SK-N-SH treated with all-trans-retinoic acid at 6 μM for 48 hours (cell line): ENCODE results near the gene FAM135A.

Experiments used
- BACH2 ChIP-seq: fragments of 250-450 bp; sonication (Bioruptor Pico); IDR thresholded peaks from 2 replicates; pipeline ENCODE4 v1.9.0; 2021; ENCODE audit warnings: mild to moderate bottlenecking, borderline replicate concordance
- RARB ChIP-seq: fragments of 250-450 bp; sonication (Bioruptor Pico); IDR thresholded peaks from 2 replicates; pipeline ENCODE4 v1.8.0; 2021; ENCODE audit warnings: mild to moderate bottlenecking, moderate library complexity
- SNAI2 ChIP-seq: fragments of 250-450 bp; sonication (Bioruptor Pico); IDR thresholded peaks from 2 replicates; pipeline ENCODE4 v1.5.0; 2020; ENCODE audit warnings: mild to moderate bottlenecking, moderate library complexity
- TCF4 ChIP-seq: fragments of 250-450 bp; sonication (Bioruptor Pico); IDR thresholded peaks from 2 replicates; pipeline ENCODE4 v1.8.0; 2021; ENCODE audit warnings: mild to moderate bottlenecking, moderate library complexity, borderline replicate concordance
- ZFP30 ChIP-seq: fragments of 450-650 bp; formaldehyde crosslinking; IDR thresholded peaks from 2 replicates; pipeline ENCODE4 v1.5.0; 2022; ENCODE audit warnings: mild to moderate bottlenecking, moderate library complexity
- TF ChIP-seq, protein P1 (sequence below): fragments of 250-450 bp; sonication (Bioruptor Pico); IDR thresholded peaks from 2 replicates; pipeline ENCODE4 v1.8.0; 2020; ENCODE audit warnings: mild to moderate bottlenecking, moderate library complexity, borderline replicate concordance

DNA sequence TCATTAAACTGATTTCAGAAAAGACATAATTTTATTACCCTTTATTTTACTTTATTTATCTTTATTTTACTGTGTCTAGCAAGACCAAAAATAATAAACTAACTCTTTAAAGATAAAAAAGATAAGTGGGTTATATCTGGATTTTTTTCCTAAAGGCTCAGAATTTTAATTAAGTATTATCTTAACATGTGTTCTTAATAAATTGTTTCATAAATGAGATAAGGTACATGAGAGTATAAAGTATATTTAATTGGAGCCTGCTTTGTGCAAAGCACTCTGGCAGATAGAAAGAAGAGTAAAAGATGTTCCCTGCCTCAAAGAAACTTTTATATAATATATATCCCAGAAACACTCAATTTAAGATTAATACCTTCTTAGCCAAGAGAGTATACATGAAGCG is 8.7 kb upstream of the FAM135A start:
- TF ChIP-seq, protein P1, sequence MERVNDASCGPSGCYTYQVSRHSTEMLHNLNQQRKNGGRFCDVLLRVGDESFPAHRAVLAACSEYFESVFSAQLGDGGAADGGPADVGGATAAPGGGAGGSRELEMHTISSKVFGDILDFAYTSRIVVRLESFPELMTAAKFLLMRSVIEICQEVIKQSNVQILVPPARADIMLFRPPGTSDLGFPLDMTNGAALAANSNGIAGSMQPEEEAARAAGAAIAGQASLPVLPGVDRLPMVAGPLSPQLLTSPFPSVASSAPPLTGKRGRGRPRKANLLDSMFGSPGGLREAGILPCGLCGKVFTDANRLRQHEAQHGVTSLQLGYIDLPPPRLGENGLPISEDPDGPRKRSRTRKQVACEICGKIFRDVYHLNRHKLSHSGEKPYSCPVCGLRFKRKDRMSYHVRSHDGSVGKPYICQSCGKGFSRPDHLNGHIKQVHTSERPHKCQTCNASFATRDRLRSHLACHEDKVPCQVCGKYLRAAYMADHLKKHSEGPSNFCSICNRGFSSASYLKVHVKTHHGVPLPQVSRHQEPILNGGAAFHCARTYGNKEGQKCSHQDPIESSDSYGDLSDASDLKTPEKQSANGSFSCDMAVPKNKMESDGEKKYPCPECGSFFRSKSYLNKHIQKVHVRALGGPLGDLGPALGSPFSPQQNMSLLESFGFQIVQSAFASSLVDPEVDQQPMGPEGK (CRISPR knock-in tag) = no peak
- no peak for TF ChIP-seq RARB
- peak; percentile 86 for TF ChIP-seq TCF4
- no peak for TF ChIP-seq SNAI2 (CRISPR knock-in tag)
- TF ChIP-seq ZFP30 (CRISPR knock-in tag) = no peak
- TF ChIP-seq BACH2 = no peak
